GM19395 (cell line): ENCODE results near the gene LGALS14.
"Not testable (repeated sequence)": the region's sequence is repeated elsewhere in the genome, so short reads cannot be mapped to it uniquely, and the experiment has no call there.

Source experiments
- ATAC-seq: cut with Tn5 transposase; IDR thresholded peaks from one replicate; pipeline ENCODE4 v1.9.1; 2021; ENCODE audit warnings: mild to moderate bottlenecking, moderate library complexity; ENCODE audit not compliant: unreplicated experiment

Gene LGALS14

GRCh38 chr19:39692822-39693221, 11.5 kb upstream of the LGALS14 start:
- no peak for ATAC-seq

- ATAC-seq = no peak
Observed at GRCh38 chr19:39695759-39696158, 8.5 kb upstream of the LGALS14 start.

GRCh38 chr19:39696387-39696786, 7.9 kb upstream of the LGALS14 start:
- no peak for ATAC-seq

- ATAC-seq = no peak
Observed at GRCh38 chr19:39698535-39698934, 5.7 kb upstream of the LGALS14 start.

- ATAC-seq = no peak
Observed at GRCh38 chr19:39701291-39701690, 3.0 kb upstream of the LGALS14 start.

- ATAC-seq = no peak
Observed at GRCh38 chr19:39705578-39706188, 1.4 kb downstream of the LGALS14 start.

- no peak for ATAC-seq
Observed at GRCh38 chr19:39708594-39708993, 4.3 kb downstream of the LGALS14 start.

GRCh38 chr19:39709026-39709872, 5.0 kb downstream of the LGALS14 start:
- no peak for ATAC-seq

GRCh38 chr19:39710333-39710890, 6.1 kb downstream of the LGALS14 start:
- no peak for ATAC-seq

GRCh38 chr19:39720144-39720543, 15.9 kb downstream of the LGALS14 start:
- not testable (repeated sequence) for ATAC-seq

- ATAC-seq = no peak
Observed at GRCh38 chr19:39725995-39726394, 21.7 kb downstream of the LGALS14 start.

- ATAC-seq = no peak
Observed at GRCh38 chr19:39727070-39727800, 23.0 kb downstream of the LGALS14 start.

- no peak for ATAC-seq
Observed at GRCh38 chr19:39728040-39728439, 23.8 kb downstream of the LGALS14 start.

- no peak for ATAC-seq
Observed at GRCh38 chr19:39729594-39729993, 25.3 kb downstream of the LGALS14 start.

- no peak for ATAC-seq
Observed at GRCh38 chr19:39731685-39732084, 27.4 kb downstream of the LGALS14 start.

- no peak for ATAC-seq
Observed at GRCh38 chr19:39733841-39734240, 29.6 kb downstream of the LGALS14 start.

- ATAC-seq = no peak
Observed at GRCh38 chr19:39735688-39736087, 31.4 kb downstream of the LGALS14 start.

- no peak for ATAC-seq
Observed at GRCh38 chr19:39736088-39736487, 31.8 kb downstream of the LGALS14 start.

- ATAC-seq = no peak
Observed at GRCh38 chr19:39737351-39737750, 33.1 kb downstream of the LGALS14 start.

- ATAC-seq = no peak
Observed at GRCh38 chr19:39737891-39738290, 33.6 kb downstream of the LGALS14 start, which contains the start of gene CLC. Gene CLC, minus strand, starts transcription at chr19:39738029. Its CDS starts 77 bp downstream, at chr19:39737952.

GRCh38 chr19:39738814-39739213, 34.5 kb downstream of the LGALS14 start:
- ATAC-seq = no peak
